GM12873 (cell line): ENCODE data around the gene PPP1R1B.

Experiments used
- CTCF ChIP-seq: IDR thresholded peaks from 2 replicates; pipeline ENCODE4 v1.5.1; 2012; ENCODE audit warnings: low read depth, mild to moderate bottlenecking, moderate library complexity, low read length, control low read depth; ENCODE audit not compliant: insufficient read depth; ENCODE audit errors: missing control alignments

The PPP1R1B gene

GRCh38 chr17:39598047-39598481, 28.7 kb upstream of the PPP1R1B start:
- TF ChIP-seq CTCF: no peak

DNA sequence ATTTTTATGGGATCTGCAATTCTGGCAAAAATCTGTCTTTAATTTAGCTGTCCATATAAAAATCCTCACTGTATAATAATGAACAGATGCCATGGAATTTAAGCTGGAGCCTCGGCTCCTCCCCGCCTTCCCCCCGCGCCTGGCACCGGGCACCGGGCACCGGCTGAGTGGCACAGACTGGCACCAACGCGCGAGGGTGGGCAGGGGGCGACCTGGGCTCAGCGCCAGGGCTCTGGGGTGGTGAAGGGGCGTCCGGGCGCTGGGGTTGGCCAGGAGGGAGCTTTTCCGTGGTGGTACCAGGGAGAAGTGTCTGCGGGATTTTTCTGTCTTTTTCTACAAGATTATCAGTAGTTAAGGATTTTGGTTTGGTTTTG, 28.1 kb upstream of the PPP1R1B start:
- TF ChIP-seq CTCF: no peak

- TF ChIP-seq CTCF: no peak
Measured at GRCh38 chr17:39599004-39599664, 27.6 kb upstream of the PPP1R1B start.

DNA sequence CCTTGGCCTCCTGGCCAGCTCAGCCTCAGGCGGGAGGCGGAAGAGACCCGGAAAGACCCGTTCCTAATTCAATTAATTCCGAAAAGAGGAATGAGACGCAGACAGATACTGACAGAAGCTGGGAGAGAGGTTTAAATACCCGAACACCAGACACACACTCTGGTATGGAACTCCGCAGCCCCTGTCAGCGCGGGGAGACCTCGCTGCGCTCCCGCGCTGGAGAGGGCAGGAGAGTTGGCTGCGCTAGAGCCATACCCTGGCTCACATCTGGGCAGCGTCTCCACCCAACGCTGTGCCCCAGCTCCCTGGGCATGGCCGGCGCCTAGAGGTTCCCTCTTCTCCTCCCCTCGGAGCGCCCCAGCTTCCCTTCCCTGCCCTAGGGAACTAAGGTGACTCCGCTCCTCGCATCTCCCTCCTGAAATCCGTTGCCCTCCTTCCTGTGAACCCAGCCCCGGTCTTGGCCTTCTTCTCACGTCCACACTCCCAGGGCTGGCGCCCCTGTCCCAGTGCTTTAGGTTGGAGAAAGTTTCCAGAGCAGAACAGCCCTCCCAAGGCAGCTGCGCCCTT, 27.0 kb upstream of the PPP1R1B start:
- no peak for TF ChIP-seq CTCF

DNA sequence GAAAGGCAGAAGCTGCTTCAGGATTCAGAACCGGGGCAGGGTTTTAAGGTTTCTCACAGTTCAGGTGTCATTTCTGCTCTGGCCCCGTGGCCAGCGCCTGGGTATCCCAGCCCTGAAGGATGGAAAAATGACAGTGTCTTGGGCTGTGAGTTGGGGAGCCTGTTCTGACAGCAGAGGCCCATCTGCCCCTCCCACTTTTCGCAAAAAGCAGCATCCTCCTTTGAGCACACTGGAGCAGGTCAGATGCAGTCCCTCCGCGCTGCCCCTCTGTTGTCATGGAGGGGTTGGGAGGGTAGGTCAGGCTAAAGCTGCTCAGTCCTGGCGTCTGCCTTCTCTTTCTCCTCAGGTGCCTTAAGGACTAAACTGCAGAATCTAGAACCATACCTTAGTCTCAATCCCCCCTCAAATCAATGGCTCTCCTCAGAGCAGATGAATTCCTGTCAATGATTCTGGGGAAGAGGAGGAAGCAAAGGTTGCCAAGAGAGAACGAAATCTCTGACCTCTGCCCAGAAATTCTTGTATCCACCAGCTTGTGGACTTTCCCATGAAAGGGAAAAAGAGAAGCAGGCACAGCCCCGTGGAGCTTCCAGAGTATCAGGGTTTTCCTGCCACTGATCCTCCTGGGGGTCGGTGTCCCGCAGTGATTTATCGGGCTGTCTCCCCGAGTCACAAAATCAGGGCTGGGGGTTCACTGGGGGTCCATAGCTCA, 26.3 kb upstream of the PPP1R1B start:
- no peak for TF ChIP-seq CTCF

DNA sequence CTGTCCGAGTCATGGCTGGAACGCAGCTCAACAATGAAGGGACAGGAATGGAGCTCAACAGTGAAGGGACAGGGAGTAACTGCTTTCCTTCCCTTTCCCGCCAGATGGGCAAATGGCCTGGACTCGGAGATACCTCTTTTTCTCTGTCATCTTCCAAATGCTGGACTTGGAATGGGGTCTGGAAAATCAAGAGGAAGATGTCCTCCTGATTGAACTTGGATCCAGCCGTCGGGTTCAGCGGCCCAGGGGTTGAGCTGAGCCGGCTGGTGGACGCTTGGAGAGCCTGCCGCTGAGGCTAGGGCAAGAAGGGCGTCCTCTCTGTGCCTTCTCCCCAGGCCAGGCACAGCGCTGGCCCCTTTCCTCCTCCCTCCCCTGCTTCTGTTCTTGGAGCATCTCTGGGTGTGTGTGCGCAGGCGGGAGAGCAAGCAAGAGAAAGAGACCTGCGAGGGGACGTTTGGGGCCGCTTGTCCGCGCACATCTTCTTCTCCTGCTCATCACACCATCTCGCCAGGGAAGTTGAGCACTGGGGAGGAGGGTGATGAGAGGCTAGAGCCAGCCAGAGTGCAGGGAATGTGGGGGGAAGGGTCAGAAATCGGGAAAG, 25.7 kb upstream of the PPP1R1B start:
- TF ChIP-seq CTCF: no peak

- TF ChIP-seq CTCF: no peak
Measured at GRCh38 chr17:39601758-39602532, 24.8 kb upstream of the PPP1R1B start.
